ENCODE results near the gene GNRHR.

- TF ChIP-seq CTCF (conservative IDR thresholded peaks at IDR 0.05 in 1 of 2, IDR thresholded peaks at IDR 0.05 in 1 of 2; ENCODE audit: low read depth in 1 of 2, low read length in 2 of 2) = no peak
- TF ChIP-seq EZH2 (IDR thresholded peaks at IDR 0.05; ENCODE audit: low read length, missing control alignments) = no peak
Measured at GRCh38 chr4:67723949-67724348, 30.2 kb downstream of the GNRHR start.

Data from fibroblast of lung (primary cell).